NCI-H1930 (cell line): ENCODE measurements around the gene PPIP5K2.
"Not testable (repeated sequence)": the region's sequence is repeated elsewhere in the genome, so short reads cannot be mapped to it uniquely, and the experiment has no call there.

ENCODE experiments used
- DNase-seq, 2 experiments: peaks; one replicate each; lab custom pipeline; 2025; lab: John Stamatoyannopoulos, UW

Gene PPIP5K2

DNA sequence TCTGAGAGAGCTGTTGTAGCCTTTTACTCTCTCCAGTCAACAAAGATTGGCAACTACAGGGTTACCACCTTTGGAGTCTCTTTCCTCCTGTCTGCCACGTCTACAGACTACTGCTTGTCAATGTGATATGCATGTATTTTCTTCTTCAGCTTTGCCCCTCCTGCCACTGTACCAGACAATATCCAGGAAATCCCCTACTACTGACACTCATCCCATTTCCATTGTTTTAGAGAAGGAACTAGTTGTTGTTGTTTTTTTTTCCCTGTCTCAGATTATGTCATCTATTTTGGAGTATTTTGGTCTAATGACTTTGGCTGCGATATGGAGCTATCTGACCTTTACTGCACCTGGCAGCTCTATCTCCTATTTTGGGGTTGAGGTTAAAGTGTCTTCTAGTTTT, 88.4 kb downstream of the PPIP5K2 start:
- no peak for DNase-seq

DNA sequence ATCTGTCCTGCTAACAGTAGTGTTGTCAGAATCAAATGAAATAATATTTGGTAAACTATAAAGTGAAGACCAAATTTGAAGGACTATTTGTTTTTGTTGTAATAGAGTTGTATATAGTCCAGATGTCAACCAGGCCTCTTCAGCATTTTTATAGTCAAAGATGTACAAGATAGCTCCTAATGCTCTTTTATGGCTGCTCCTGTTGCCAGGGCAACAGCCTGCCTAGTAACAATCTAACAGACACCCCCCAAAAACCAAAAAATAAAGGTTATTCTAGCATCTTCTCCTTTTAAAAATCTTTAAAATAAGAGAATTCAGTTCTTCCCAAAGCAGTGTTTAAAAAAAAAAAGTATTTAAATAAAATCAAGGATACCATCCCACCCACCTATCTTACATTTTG, 89.0 kb downstream of the PPIP5K2 start:
- no peak for DNase-seq

- DNase-seq, result no peak
Measured at GRCh38 chr5:103210952-103211351, 90.9 kb downstream of the PPIP5K2 start.

GRCh38 chr5:103211576-103212561, 91.8 kb downstream of the PPIP5K2 start:
- no peak for DNase-seq

- DNase-seq, result no peak
Measured at GRCh38 chr5:103216137-103216536, 96.0 kb downstream of the PPIP5K2 start.

GRCh38 chr5:103216697-103217096, 96.6 kb downstream of the PPIP5K2 start:
- DNase-seq, result no peak

GRCh38 chr5:103217101-103217500, 97.0 kb downstream of the PPIP5K2 start:
- no peak for DNase-seq

DNA sequence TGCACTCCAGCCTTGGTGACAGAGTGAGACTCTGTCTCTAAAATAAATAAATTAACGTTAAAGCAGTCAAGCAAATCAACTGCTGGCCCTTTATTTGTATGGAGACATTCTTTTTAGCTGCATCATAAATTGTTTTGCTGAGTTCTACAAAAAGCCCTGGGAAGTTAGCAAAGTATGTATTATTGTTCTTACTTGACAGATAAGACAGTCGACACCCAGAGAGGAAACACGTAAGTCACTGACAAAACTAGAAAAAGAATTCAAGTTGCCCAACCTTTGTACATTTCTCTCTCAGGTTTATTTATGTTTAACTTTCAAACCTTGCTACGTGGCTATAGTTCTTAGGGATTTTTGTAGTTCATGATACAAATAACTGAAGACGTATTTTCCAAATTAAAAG, 98.1 kb downstream of the PPIP5K2 start:
- DNase-seq, result no peak

DNA sequence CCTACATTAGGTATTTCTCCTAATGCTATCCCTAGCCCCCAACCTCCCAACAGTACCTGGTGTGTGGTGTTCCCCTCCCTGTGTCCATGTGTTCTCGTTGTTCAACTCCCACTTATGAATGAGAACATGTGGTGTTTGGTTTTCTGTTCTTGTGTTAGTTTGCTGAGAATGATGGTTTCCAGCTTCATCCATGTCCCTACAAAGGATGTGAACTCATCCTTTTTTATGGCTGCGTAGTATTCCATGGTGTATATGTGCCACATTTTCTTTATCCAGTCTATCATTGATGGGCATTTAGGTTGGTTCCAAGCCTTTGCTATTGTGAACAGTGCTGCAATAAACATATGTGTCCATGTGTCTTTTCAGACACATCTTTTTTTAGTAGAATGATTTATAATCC, 99.0 kb downstream of the PPIP5K2 start:
- not testable (repeated sequence) for DNase-seq

GRCh38 chr5:103223031-103223955, 103.2 kb downstream of the PPIP5K2 start:
- no peak for DNase-seq

DNA sequence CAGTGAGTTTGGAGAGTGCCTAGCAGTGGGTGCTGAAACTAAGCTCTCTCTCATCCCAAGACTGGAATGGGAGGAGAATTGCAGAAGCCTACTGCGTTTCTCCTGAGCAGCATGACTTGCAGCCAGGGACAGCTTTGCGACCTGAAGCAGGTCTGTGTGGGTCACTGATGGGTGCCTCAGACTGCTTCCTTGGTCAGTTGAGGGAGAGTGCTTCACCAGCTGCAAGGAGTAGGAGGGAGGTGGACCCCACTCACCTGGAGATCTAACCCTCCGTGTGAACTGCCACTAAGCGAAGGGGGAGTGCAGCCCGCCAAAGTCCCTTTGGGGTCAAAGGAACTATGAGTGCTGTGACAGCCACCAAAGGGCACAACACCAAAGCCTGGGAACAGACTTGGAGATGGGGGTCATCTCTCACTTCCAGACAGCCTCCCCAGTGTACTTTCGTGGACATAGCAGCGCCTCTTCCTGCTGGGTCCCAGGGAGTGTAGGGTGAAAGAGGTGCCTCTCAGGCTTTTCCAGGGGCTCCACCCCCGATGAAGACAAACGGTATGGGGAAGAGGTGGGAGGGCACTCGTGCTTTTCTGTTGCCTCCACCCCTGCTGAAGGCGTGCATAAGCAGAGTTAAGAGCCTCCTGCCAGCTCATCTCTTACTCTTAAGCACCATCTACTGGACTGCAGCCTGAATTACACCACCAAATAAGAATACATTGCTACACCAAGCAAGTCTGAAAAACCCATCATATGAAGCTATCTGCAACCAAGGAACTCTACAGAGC, 104.2 kb downstream of the PPIP5K2 start:
- peak in 1 of 2 experiments; percentile 3 for DNase-seq

DNA sequence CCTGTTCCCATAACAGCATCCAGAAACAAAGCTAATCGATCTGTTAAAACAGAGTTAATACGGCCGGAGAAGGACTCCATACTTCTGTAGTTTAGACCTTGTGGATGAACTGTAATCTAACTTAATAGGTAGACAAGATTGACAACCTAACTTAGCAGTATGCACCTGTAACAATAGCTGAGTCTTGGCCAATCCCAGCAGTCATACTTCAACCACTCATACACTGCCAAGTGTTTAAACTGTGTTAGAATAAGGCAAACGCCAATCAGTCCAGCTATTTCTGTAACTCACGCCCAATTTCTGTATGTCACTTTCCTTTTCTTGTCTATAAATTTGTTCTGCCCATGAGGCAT, 104.8 kb downstream of the PPIP5K2 start:
- no peak for DNase-seq

- DNase-seq, result no peak
Measured at GRCh38 chr5:103228061-103228460, 108.0 kb downstream of the PPIP5K2 start.

- no peak for DNase-seq
Measured at GRCh38 chr5:103228588-103228987, 108.5 kb downstream of the PPIP5K2 start.

DNA sequence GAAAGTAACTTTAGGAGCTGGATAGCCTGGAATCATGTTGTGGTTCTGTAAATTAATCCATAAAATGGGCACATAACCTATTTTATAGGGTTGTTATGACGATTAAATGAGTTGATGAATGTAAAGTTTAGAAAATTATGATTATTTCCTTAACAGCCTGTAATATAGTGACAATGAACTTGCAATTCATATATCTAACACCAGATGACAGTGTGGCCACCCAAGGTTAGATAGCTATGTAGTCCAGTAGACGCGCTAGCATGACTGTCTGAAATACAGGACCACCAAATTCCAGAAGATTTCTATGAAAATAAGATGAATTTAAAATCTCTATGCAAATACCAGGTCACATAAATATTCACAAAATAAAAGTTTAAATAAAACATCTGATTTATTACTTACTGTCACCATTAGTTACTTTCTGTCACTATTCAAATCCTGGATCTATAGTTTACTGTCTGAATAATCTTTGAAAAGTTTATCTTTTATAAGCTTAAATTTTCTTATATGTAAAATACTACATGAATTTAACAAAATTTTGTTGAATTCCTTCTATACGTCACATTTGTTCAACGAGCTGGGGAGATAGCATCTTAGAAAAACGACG, 112.4 kb downstream of the PPIP5K2 start:
- DNase-seq, result no peak

DNA sequence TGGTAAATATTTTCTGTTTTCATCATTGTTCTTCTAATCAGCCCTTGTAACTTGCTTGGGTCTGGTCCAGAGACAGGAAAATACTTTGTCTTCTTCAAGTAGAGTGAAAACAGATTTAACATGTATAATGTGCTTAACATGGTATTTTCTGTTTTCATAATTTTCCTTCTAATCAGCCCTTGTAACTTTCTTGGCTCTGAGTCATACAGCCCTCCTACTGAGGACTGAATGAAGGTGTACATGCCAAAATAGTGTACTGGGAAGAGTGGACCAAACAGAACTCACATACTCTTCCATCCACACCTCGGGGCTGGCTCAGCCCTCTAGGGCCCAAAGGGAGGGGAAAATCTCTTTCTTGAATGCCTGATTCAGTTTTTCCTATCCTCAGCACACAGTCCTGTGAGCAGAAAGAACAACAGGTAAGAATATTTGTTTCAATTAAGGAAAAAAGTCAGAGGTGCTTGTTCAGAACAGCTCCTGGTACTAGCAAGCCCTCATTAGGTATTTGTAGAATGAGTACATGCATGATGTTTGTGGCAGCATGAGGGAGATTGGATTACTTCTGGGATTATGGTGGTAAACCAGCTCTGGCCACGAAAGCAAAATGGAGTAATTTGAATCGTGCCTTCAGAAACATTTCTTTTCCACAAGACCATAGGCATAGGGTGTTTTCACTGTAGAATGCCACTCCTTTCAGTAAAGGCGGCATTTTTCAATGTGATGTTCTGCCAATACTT, 114.3 kb downstream of the PPIP5K2 start:
- DNase-seq, result no peak

- no peak for DNase-seq
Measured at GRCh38 chr5:103235891-103236290, 115.8 kb downstream of the PPIP5K2 start.

DNA sequence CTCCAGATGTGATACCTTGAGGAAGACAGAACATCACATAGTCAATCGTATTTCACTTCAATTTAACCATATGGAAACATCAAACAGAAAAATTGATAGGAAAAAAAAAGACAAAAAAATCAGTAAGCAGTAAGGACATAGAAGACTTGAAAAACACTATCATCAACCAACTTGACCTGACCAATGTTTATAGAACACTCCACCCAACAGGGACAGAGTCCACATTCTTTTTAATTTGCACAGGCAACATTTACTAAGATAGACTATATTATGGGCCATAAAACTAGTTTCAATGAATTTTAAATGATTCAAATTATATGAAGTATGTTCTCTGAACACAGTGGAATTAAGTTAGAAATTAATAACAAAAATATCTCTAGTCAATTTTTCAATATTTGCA, 117.7 kb downstream of the PPIP5K2 start:
- no peak for DNase-seq

- DNase-seq, result no peak
Measured at GRCh38 chr5:103243665-103244064, 123.6 kb downstream of the PPIP5K2 start.

DNA sequence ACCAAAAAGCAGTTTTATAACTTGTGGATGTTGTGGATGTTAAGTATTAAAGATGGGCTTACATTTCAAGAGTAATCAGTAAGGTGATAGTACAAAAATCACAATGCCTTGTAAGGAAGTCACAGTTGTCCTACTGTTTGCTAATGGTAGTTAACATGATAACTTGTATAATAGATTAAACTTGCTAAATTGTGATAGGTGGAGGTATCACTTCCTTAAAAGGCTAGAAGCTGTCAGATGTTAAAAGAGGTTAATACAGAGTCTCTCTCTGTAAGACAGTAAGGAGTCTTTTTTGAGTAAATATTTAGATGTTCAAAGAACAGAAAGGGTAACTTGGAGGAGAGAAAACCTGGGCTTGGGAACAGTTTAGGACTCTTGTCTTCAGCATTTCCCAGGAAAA, 124.3 kb downstream of the PPIP5K2 start:
- DNase-seq, result no peak

DNA sequence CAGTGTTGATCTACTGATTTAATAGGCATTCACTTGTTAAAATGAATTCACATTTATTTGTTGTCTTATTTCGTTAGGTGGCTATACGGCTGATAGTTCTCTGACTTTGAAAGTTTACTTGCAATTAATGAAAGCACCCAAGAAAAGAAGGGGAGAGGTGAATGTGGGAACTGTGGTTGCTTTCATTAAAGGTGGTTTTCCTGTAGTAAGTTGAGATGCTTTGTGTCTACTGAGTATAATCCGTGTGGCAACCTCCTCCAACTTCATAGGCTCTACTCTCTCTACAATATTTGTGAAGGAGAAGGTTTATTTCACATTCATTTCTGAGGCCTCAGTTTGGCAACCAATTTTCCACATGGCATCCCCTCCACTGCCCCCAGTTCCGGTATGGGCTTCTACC, 125.7 kb downstream of the PPIP5K2 start:
- no peak for DNase-seq
